GM18502 (cell line): ENCODE measurements around the gene TLE5.

Source experiments
- ATAC-seq: cut with Tn5 transposase; IDR thresholded peaks from one replicate; pipeline ENCODE4 v1.9.1; 2021; ENCODE audit warnings: mild to moderate bottlenecking; ENCODE audit not compliant: unreplicated experiment, poor library complexity

Gene TLE5, protein sequence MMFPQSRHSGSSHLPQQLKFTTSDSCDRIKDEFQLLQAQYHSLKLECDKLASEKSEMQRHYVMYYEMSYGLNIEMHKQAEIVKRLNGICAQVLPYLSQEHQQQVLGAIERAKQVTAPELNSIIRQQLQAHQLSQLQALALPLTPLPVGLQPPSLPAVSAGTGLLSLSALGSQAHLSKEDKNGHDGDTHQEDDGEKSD

DNA sequence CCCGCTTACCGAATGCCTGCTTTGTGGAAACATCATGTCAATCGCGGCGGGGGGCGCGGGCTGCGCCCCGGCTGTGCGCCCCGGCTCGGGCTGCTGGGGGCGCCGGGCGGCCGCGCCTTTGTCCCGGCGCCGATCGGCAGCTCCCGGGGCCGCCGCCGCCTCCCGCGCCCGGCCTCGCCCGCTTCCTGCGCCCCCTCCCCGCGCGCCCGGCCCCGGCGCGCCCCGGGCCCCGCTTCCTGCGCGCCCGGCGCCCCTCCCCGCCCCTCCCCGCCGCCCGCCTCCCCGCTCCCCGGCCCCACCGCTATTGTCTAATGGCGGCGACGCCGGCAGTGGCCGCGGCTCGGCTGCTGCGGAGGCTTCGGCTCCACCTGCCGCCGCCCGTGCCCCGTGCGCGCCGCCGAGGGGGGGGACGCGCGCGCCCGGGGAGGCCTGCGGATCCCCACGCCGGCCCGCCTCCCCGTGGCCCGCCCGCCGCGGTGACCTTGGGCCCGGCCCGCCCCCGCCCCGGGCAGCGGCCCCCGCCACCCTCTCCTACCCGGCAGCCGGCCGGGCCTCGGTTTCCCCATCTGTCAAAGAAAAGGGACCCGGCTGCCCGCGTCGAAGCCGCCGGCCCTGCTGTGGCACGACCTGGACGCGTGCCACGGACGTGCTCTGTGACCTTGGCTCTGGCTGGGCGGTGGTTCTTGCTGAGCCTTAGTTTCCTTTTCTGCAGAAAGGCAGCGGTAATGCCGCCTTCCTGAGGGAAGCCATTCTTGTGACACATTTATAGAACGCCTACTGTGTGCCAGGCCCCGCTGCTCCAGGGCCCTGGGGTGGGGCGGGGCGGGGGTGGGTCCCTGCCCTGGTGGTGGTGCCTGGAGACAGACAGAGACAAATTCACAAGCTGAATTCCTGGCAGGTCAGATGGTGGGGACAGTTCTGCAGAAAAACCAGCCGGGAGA lies at the start of gene TLE5:
Gene TLE5 (minus strand): TSS at position 331 of the 941 bp plus-strand sequence. CDS start 295 bp downstream, at position 36.
- ATAC-seq: peak; percentile 39

DNA sequence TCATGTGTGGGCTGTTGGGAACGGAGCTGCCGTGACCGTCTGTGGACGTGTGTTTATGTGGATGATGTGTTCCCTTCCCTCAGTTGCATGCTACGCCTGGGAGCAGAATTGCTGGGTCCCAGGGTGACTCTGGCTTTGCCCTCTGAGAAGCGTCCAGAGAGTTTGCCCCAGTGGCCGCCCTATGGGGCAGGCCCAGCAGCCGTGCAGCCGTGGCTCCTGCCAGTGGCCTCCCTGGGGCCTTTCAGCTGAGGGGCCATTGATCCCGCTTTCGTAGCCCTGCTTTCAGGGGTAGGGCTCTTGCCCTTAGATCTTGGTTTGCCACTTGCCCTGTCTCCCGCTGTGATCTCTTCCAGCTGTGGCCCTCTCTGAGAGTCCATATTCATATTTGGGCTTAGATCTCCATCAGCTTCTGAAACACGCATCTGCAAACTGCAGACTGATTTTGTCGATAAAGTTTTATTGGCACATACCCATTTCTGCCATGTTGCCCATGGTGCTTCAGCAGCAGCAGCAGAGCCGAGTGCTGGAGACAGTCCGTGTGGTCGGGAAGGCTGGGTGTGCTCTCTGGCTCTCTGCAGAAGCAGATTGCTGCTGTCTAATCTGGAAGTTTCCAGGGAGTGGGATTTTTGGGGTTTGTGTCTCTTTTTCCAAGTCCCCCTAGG lies 49.4 kb upstream of the TLE5 start:
- ATAC-seq: no peak

DNA sequence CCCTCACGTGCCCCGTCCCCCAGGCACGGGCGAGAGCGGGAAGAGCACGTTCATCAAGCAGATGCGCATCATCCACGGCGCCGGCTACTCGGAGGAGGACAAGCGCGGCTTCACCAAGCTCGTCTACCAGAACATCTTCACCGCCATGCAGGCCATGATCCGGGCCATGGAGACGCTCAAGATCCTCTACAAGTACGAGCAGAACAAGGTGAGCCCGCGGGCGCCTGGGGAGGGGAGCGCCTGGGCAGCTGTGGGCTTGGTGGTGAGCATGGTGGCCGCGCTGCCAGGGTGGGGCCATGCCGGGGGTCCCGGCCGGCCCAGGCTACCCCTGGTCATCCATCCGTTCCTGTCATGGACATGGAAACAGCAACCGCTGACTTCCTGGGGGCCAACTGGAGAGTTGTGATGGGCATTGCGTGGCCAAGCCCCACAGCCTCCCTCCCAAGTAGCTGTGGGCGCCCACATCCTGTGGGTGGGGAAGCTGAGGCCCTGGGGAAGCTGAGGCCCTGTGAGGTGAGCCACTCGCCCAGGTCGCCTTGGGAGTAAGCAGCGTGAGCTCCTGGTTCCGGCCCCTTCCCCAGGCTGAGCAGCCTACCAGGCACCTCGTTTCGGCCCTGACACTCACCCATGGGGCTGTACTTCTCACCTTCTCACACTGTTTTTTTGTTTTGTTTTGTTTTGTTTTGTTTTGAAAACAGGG lies 48.0 kb upstream of the TLE5 start:
- no peak for ATAC-seq

DNA sequence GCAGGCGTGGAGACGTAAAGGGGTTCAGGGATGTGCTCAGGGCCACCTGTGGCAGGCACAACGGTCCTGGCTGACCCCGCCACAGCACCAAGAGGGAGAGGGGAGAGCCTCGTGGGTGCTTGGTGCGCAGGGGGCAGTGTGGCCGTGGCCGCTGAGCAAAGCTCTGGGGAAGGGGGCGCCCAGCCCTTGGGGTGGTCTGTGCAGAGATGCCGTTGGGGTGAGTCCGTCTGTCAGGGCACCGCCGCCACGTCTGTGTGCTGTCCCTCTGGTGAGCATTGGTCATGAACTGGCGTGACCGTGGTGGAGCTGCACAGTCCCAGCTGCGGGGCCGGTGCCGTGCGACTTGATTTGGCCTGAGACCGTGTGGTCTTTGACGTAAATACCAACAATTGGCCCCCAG lies 47.2 kb upstream of the TLE5 start:
- ATAC-seq: no peak

DNA sequence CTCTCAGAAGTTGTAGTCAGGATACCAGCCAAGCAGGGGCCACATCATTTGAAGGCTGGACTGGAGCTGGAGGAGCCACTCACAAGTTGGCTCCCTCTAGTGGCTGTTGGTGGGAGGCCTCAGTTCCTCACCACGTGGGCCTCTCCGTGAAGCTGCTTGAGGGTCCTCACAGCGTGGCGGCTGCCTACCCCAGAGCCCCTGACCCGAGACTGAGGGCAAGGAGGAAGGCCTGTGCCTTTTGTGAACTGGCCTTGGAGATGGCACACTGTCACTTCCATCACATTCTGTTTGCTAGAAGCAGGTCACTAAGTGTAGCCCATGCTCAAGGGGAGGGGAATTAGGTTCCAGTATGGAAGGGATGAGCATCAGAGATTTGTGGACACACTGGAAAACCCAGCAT lies 46.5 kb upstream of the TLE5 start:
- ATAC-seq: no peak

DNA sequence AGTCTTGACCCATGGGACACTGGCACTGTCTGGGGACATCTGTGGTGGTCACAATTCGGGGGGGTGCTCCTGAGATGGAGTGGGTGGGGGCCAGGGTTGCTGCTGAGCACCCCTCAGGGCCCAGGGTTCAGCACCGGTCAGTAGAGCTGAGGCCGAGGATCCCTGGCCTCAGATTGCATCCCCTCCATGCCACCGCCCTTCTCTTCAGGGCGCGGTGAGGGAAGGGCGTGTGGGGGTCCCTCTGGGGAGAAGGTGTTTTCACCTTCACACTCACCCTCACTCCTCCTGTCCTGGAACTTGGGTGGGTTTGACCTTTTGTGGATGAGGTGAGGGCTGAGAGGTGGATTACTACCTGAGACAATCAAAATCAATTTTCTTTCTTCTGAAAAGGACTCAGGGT lies 45.4 kb upstream of the TLE5 start:
- no peak for ATAC-seq

DNA sequence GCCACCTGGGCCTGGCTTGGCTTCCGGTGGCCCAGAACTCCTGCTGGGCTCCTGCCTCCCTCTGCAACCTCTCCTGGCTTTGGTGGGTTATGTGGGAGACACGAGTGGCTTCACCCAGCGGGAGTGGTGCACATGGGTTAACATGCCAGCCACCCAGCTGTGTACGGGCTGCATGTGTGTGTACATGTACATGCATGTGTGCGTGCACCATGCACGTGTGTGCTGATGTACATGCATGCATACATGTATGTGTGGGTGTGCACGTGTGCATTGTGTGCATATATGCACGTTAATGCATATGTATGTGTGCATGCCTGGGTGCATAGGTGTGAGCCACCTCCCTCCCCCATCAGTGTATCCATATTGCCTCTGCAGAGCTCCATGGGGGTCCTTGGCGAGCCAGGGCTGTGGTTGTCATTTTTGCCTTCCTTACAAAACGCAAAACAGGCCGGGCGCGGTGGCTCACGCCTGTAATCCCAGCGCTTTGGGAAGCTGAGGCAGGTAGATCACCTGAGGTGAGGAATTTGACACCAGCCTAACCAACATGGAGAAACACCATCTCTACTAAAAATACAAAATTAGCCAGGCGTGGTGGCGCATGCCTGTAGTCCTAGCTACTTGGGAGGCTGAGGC lies 44.3 kb upstream of the TLE5 start:
- ATAC-seq: no peak

DNA sequence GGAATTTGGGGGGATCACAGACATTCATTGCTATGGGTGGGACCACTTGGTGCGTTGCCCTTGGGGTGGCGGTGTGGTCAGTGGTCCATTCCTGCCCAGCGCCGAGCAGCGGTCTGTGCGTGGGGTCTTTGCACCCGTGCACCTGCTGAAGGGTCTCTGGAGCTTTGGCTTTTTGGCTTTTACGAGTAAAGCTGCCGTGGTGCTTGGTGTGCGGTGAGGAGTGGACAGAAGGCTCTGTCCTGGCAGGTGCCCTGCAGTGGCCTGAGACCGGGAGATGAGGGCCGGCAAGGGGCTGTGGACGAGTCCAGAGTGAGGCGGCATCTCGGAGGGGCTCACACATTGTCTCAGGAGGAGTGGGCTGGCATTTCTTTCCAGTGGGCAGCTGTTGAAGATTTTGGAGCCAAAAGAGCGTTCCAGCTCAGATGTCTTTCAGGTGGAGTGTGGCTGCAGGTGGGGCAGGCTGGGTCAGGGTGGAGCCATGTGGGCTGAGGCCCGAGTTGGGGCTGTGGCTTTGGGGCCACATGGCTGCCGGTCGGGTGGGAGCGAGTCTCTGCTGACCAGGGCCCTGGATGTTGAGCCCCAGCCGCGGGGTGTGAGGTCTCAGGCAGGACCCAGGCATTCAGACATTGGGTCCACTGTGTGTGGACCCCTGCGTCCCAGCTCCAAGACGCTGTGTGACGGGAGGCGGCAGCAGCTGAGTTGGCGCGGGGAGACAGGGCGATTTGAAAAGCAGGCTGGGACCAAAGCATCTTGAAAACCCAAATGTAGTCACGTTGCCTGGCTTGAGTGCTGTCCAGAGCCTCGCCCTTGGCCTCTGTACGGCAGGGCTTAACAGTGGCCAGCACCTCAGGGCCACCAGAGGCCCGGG lies 43.6 kb upstream of the TLE5 start:
- no peak for ATAC-seq

DNA sequence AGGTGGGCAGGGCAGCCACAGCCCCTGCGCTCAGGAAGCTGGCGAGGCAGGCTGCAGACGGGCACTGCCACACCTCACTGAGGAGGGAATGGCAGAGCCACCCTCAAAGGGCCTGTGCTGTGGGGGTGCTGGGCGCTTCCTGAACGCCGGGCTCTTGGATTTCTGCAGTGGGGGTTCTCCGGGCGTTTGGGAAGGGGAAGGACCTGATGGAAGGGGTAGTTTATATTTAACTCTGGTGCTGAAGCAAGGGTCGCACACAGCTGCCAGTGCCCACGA lies 42.4 kb upstream of the TLE5 start:
- ATAC-seq: no peak

DNA sequence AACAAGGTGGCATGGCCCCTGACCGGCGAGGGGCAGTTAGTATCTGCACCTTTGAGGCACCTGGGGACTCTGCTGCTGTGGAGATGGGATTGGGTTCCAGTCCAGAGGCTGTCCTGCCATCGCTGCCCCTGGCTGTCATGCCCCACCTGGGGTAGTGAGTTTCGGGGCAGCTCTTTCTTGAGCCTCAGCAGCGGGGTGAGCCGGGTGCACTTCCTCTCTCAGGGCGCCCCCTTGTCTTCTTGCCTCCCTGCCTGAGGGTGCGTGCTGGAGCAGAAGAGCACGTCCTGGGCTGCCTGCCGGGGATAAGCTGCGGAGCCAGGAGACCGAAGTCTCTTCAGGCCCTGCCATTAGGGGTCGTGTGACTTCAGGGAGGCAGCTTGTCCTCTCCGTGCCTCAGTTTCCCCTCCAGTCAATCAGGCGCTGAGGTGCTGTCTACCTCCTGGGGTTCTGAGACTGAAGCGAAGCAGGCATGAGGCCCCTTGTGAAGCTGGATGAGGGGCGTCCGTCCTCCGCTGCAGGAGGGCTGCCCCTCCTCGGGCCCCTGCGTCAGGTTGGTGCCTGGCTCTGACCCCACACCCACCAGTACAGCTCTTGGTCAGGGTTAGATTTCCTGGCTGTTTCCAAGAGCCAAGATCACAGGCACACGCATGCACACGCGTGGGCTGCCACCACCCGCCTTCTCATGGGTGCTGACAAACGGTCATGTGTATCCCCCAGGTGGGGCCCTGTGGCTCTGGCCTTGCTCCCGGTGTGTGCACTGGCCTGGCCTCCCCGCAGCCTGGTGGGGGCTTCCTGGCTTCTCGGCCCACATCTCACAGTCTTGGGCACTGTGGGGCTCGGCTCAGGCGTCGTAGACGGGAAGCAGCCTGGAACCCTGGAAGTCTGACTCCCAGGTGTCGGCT lies 40.2 kb upstream of the TLE5 start:
- ATAC-seq: no peak

DNA sequence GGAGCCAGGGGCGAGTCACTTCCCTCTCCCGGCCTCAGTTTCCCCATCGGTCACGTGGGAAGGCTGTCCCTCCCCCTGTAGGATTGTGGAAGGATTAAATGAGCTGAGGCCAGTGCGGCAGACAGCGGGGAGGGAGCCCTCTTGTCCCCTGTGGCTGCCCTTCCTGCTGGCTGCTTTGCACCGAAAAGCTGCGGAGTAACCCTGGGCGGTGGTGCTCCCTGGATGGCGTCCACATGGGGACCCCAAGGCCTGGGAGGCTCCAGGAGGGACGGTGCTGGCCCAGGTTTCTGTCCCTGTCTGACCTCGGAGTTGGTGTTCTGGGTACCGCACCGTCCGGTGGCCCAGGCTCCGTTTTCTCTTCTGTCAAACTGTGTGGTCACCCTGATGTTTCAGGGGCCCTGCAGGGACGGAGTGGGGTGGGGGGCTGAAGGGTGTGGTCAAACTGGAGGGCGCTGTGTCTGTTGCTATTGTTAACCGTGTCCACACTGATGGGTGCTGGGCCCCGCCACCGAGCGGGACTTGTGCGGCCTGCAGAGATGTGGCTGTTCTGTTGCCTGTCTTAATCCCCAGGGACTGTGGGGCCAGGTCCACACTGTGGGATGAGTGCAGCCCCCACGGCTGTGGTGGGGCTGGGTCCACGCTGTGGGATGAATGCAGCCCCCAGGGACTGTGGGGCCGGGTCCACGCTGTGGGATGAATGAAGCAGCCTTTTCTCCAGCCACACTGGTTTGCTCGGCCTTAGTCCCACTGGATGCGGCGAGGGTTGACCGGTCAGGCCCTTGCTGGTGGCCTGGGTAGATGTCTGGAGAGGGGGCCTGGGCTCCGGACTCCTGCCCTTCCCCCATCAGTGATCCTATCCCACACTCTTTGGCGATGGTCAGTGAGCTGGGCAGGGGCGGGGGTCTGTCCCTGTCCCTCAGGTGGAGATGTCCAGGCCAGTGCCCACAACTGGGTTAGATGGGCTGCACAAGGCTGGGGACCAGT lies 38.7 kb upstream of the TLE5 start:
- no peak for ATAC-seq

DNA sequence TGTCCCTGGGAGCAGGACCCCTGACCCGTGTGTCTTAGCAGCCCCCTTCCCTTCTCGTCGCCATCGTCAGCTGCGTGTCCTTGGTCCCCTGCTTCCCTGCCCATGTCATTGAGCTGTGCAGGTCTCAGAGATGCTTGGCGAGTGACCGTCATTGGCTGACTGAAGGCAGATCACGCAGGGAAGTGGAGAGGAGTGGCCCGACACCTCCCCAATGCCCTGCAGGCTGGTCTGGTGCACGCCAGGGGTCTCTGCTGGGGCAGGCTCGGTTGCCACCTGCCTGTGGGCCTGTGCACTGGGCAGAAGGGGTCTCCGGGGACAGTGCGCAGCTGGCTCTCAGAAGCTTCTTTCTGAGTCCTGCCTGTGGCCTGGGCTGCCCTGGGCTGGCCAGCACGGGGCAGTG lies 38.0 kb upstream of the TLE5 start:
- no peak for ATAC-seq

DNA sequence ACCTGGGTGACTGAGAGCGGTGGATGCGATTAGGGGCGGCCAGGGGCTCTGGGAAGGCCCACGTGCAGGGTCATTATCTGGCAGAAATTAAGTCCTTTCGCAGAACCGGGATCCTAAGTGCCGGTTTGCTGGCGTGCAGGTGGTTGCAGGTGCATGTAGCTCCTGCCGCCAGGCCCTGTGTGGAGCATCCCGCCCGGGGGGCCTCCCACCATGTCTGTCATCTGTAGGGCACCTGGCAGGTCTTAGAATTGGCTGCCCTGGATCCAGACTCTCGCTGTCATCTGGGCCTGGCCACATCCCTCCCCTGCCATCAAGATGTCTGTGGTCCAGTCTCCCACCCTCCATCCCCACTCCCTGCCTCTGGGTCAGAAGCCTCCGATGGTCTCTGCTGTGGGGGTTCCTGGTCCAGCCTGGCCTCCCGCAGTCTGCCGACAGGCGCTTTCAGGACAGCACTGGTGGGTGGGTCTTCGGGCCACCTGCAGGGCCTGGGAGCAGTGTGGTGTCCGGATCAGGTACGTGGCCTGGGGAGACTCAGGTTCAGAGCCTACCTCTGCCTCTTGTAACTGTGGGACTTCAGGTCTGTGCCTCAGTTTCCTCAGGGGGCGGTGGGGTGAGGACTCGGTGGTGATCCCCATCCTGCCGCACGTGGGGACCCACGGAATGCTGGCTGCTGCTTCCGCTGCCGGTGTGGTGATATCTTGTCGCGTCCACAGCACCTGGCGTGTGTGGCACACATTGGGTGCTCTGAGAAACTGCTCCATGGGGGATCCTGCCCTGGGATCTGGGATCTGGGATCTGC lies 37.3 kb upstream of the TLE5 start:
- ATAC-seq: no peak

DNA sequence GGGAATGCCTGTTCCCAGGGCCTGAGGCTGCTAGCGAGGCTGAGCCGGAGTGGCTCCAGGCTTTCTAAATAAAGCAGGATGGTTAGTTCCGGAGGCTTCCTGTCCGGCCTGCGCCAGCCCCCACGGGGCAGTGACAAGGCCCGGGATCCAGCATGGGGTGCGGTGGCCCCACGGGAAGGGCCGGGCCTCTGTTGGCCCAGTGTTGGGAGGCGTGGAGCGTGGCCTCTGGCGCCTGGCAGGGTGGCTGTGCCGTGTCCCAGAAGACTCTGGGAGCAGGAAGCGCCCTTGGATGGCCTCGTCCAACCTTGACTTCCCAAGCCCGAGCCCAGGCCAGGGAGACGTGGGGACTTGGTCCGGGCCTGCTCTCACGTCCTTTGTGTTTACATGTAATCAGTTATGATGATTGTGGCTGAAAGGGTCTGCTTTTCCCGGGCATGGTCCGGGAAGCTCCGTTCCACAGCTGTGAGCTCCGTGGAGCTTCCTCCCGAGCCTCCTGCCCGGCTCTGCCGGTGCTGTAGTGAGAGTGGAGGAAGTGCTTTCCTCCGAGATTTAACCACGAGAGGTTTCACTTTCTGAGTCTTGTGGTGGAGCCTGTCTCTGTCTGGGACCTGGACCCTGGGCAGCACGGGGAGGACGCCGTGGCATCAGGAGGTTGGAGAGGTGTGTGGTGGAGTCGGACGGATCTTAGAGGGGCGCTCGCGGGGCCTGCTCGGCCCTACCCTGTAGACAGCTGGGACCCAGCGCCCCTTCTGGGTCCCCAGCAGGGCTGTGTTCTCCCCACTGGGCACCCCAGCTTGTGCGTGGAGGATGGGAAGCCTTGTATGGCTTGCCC lies 36.4 kb upstream of the TLE5 start:
- no peak for ATAC-seq

DNA sequence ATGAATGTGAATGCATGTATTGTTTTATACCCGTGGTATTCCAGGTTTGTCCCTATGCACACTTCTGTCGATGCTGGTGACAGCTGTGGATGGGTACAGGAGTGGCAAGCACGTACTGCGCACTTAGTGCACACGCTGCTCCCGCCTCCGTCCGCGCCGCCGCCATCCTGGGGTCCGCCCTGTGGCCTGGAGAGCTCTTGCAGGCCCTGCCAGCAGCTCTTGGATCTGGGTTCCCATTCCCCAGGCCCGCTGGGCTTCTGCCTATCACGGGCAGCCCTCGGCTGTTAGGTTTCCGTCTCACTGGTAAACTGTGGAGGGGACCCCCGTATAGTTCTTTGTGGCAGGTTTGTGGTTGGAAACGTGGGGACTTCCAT lies 35.8 kb upstream of the TLE5 start:
- ATAC-seq: no peak

DNA sequence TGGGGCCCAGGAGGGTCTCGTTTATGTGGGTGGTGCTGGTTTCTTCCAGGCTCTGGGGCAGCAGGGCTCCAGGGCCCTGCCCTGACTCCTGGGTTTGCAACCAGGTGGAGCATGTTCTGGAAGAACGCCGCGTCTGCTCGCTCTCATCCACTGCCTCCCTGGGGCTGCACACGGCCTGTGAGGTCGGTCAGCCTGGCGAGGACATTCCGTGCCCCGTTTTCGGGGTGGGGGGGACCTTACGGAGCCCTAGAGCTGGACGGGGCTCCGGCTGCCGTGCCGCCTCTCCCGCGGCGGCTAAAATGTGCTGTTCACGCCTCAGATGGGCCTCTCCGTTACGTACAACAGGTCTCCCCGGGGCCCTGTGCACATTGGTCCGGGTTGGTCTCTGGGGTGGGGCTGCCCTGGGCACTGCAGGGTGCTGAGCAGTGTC lies 35.2 kb upstream of the TLE5 start:
- no peak for ATAC-seq
